HG02973 (cell line): Measurements from ENCODE around the gene SPEM1.

Experiments
- ATAC-seq: cut with Tn5 transposase; IDR thresholded peaks from one replicate; pipeline ENCODE4 v1.9.1; 2021; ENCODE audit warnings: moderate library complexity; ENCODE audit not compliant: unreplicated experiment

SPEM1 gene

GRCh38 chr17:7440113-7440833 is 20.1 kb downstream of the SPEM1 start:
- no peak for ATAC-seq

- ATAC-seq, result no peak
Observed at GRCh38 chr17:7440834-7441195, 20.7 kb downstream of the SPEM1 start.

- no peak for ATAC-seq
Observed at GRCh38 chr17:7441266-7441665, 21.1 kb downstream of the SPEM1 start.

GRCh38 chr17:7442142-7442541 is 22.0 kb downstream of the SPEM1 start:
- no peak for ATAC-seq

- ATAC-seq, result no peak
Observed at GRCh38 chr17:7443499-7444485, 23.7 kb downstream of the SPEM1 start.

- no peak for ATAC-seq
Observed at GRCh38 chr17:7444682-7445618, 24.8 kb downstream of the SPEM1 start, which contains the start of gene CHRNB1. Gene CHRNB1, plus strand, starts transcription at chr17:7445061. Its CDS starts 67 bp downstream, at chr17:7445128.

- no peak for ATAC-seq
Observed at GRCh38 chr17:7445619-7445968, 25.5 kb downstream of the SPEM1 start.

- no peak for ATAC-seq
Observed at GRCh38 chr17:7448461-7448860, 28.3 kb downstream of the SPEM1 start.

GRCh38 chr17:7459961-7460545 is 39.9 kb downstream of the SPEM1 start:
- ATAC-seq, result no peak

GRCh38 chr17:7460850-7461660 is 40.9 kb downstream of the SPEM1 start:
- ATAC-seq, result no peak

GRCh38 chr17:7462474-7463371 is 42.6 kb downstream of the SPEM1 start:
- ATAC-seq, result no peak

- no peak for ATAC-seq
Observed at GRCh38 chr17:7463372-7463846, 43.3 kb downstream of the SPEM1 start.

GRCh38 chr17:7464081-7464480 is 44.0 kb downstream of the SPEM1 start:
- ATAC-seq, result no peak

GRCh38 chr17:7465597-7466275 is 45.6 kb downstream of the SPEM1 start:
- no peak for ATAC-seq

- no peak for ATAC-seq
Observed at GRCh38 chr17:7466318-7466638, 46.2 kb downstream of the SPEM1 start.

GRCh38 chr17:7466639-7467341 is 46.7 kb downstream of the SPEM1 start:
- no peak for ATAC-seq

GRCh38 chr17:7467498-7467897 is 47.4 kb downstream of the SPEM1 start:
- no peak for ATAC-seq

- no peak for ATAC-seq
Observed at GRCh38 chr17:7468290-7468689, 48.2 kb downstream of the SPEM1 start.
